Measurements from ENCODE around the gene ANO9.

- TF ChIP-seq POLR2A (IDR thresholded peaks at IDR 0.05) (no peak), CTCF (IDR thresholded peaks at IDR 0.05) (no peak), POLR2AphosphoS5 (IDR thresholded peaks at IDR 0.05) (no peak)
Observed at GRCh38 chr11:489610-490185, 47.9 kb upstream of the ANO9 start.
